OCI-LY3 (cell line): ENCODE measurements around the gene HK2.
"Not testable (repeated sequence)": the region's sequence is repeated elsewhere in the genome, so short reads cannot be mapped to it uniquely, and the experiment has no call there.

Source experiments
- H2AFZ ChIP-seq: fragments of 200-600, 300-600 bp; shearing (Covaris generic); 2 replicates; pipeline ENCODE4 v1.6.0; 2014; ENCODE audit warnings: antibody characterized with exemption, low read depth, low read length
- H3K27ac ChIP-seq: fragments of 200-600, 300-600 bp; sonication (generic); 2 replicates; pipeline ENCODE4 v1.5.1; 2014; ENCODE audit warnings: mild to moderate bottlenecking, low read length, moderate library complexity, mixed read lengths
- H3K27me3 ChIP-seq: fragments of 200-600, 300-600 bp; sonication (generic); 2 replicates; pipeline ENCODE4 v1.6.1; 2014; ENCODE audit warnings: low read depth, low read length, mixed read lengths
- H3K36me3 ChIP-seq: fragments of 200-600, 300-600 bp; sonication (generic); replicated peaks from 2 replicates; pipeline ENCODE3; 2014; ENCODE audit warnings: low read depth, low read length, mixed read lengths
- H3K4me1 ChIP-seq: fragments of 300-600, 200-600 bp; sonication (generic); 2 replicates; pipeline ENCODE4 v1.6.1; 2014; ENCODE audit warnings: low read length, mixed read lengths
- H3K4me2 ChIP-seq: fragments of 200-600, 300-600 bp; sonication (generic); 2 replicates; pipeline ENCODE4 v1.6.1; 2014; ENCODE audit warnings: low read length, mixed read lengths
- H3K4me3 ChIP-seq: fragments of 300-600, 200-600 bp; sonication (generic); 2 replicates; pipeline ENCODE4 v1.5.1; 2014; ENCODE audit warnings: antibody characterized with exemption, mild to moderate bottlenecking, low read length, moderate library complexity
- H3K79me2 ChIP-seq: fragments of 300-600, 200-600 bp; shearing (Covaris generic); 2 replicates; pipeline ENCODE4 v1.6.1; 2014; ENCODE audit warnings: mild to moderate bottlenecking, low read length, mixed read lengths
- H3K9ac ChIP-seq: fragments of 300-600, 200-600 bp; shearing (Covaris generic); 2 replicates; pipeline ENCODE4 v1.6.0; 2014; ENCODE audit warnings: mild to moderate bottlenecking, low read length, moderate library complexity
- H3K9me3 ChIP-seq: fragments of 200-600, 300-600 bp; shearing (Covaris generic); 2 replicates; pipeline ENCODE4 v1.6.1; 2014; ENCODE audit warnings: low read length, mixed read lengths; ENCODE audit not compliant: insufficient read depth
- H4K20me1 ChIP-seq: fragments of 200-600, 300-600 bp; sonication (generic); 2 replicates; pipeline ENCODE4 v1.6.1; 2016; ENCODE audit warnings: low read length, mixed read lengths; ENCODE audit not compliant: insufficient read depth
- EZH2phosphoT487 ChIP-seq: fragments of 200-600 bp; shearing (Covaris generic); IDR thresholded peaks from 2 replicates; pipeline ENCODE4 v1.6.1; 2018; ENCODE audit warnings: antibody characterized with exemption, mixed run types, low read depth
- TF ChIP-seq, protein P1 (sequence below): fragments of 200-600, 300-600 bp; sonication (generic); IDR thresholded peaks from 2 replicates; pipeline ENCODE4 v1.5.1; 2014; ENCODE audit warnings: antibody characterized with exemption, low read length, low read depth

Gene HK2

DNA sequence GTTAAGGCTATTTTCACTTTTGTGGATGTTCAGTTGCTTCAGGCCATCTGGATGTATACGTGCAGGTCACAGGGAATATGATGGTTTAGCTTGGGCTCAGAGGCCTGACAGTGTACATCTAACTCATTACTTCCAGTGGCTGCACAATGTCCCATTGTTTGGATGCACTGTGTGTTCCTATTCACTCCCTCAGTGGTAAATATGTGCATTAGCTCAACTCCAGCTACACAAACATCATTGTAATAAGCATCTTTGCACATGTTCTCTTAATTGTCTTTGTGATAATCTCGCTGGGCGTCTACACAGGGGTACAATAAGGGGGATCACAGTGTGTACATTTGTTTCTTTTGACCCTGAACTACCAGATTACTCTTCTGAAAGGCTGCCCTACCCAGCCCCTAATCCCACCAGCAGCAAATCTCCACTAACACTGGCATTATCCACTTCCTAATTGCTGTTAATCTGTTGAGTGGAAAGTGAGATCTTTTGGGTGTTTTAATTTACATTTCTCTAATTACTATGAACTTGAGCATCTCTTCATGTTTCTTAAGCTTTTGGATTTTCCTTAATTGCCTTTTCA, 68.4 kb downstream of the HK2 start:
- Histone ChIP-seq H3K4me2 (no peak overlapping the region), H3K9ac (no peak overlapping the region), H3K9me3 (no peaks in the 10 kb centered on the region), H3K27me3 (no peaks in the 10 kb centered on the region), H3K4me3 (no peak overlapping the region), H3K27ac (no peak overlapping the region), H3K79me2 (no peaks in the 10 kb centered on the region), H4K20me1 (no peaks in the 10 kb centered on the region), H3K36me3 (peaks cover 11% of the 10 kb centered on the region), H2AFZ (no peak overlapping the region), H3K4me1 (no peaks in the 10 kb centered on the region)
- TF ChIP-seq EZH2phosphoT487 = no peak
- TF ChIP-seq, protein P1, sequence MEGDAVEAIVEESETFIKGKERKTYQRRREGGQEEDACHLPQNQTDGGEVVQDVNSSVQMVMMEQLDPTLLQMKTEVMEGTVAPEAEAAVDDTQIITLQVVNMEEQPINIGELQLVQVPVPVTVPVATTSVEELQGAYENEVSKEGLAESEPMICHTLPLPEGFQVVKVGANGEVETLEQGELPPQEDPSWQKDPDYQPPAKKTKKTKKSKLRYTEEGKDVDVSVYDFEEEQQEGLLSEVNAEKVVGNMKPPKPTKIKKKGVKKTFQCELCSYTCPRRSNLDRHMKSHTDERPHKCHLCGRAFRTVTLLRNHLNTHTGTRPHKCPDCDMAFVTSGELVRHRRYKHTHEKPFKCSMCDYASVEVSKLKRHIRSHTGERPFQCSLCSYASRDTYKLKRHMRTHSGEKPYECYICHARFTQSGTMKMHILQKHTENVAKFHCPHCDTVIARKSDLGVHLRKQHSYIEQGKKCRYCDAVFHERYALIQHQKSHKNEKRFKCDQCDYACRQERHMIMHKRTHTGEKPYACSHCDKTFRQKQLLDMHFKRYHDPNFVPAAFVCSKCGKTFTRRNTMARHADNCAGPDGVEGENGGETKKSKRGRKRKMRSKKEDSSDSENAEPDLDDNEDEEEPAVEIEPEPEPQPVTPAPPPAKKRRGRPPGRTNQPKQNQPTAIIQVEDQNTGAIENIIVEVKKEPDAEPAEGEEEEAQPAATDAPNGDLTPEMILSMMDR = no peak

DNA sequence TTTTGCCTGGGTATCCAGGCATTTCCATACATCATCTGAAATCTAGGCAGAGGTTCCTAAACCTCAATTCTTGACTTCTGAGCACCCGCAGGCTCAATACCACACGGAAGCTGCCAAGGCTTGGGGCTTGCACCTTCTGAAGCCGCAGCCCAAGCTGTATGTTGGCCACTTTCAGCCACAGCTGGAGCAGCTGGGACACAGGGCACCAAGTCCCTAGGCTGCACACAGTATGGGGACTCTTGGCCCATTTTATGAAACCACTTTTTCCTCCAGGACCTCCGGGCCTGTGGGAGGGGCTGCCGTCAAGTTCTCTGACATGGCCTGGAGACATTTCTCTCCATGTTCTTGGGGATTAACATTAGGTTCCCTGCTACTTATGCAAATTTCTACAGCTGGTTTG, 72.5 kb downstream of the HK2 start:
- Histone ChIP-seq H3K9me3 (no peaks in the 10 kb centered on the region), H3K4me2 (no peak overlapping the region), H3K27ac (no peak overlapping the region), H3K79me2 (no peaks in the 10 kb centered on the region), H3K4me1 (no peaks in the 10 kb centered on the region), H2AFZ (no peak overlapping the region), H3K36me3 (no peaks in the 10 kb centered on the region), H3K27me3 (no peaks in the 10 kb centered on the region), H3K4me3 (no peak overlapping the region), H4K20me1 (no peaks in the 10 kb centered on the region), H3K9ac (no peak overlapping the region)
- TF ChIP-seq, protein P1 = no peak
- TF ChIP-seq EZH2phosphoT487 = no peak

DNA sequence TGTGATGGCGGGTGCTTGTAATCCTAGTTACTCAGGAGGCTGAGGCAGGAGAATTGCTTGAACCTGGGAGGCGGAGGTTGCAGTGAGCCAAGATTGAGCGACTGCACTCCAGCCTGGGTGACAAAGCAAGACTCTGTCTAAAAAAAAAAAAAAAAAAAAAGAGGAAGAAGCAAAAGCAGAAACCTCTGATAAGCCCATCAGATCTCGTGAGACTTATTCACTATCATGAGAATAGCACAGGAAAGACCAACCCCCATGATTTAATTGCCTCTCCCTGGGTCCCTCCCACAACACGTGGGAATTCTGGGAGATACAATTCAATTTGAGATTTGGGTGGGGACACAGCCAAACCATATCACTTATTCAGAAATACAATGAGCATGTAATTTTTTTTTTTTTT, 73.6 kb downstream of the HK2 start:
- not testable (repeated sequence) for H3K9me3 ChIP-seq, H3K27ac ChIP-seq

DNA sequence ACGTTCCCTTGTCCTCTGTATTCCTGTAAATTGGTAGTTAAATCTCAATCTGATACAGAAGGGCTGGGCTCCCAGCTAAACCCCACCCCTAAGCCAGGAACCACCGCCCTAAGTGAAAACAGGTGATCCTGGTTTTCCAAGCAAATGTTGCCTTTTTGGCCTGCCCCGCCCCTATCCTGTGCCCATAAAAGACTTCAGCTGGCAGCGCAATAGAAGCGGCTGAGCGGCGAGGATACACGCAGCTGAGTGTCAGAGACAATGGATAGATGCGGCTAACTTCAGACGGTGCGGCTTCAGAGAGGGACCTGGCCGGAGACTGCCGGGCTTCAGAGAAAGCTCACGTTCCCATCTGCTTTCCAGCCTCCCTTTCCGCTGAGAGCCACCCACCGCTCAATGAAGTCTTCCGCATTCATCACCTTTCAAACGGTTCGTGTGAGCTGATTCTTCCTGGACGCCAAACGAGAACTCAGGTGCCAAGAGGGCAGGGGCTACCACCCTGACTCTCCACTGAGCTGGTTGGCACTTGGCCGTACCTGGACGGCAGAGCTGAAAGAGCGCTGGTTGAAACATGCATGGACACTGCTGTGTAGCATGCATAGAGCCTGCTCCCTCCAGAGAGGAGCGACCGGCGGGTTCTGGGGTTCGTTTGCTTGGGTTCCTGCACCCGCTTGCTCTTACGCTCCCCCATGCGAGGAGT, 75.0 kb downstream of the HK2 start:
- H3K4me2 ChIP-seq = no peak overlapping the region
- no peak overlapping the region for H2AFZ ChIP-seq
- H3K9ac ChIP-seq = no peak overlapping the region
- H3K27me3 ChIP-seq = no peaks in the 10 kb centered on the region
- no peaks in the 10 kb centered on the region for H3K4me1 ChIP-seq
- no peak overlapping the region for H3K27ac ChIP-seq
- H4K20me1 ChIP-seq = no peaks in the 10 kb centered on the region
- H3K4me3 ChIP-seq = no peak overlapping the region
- no peak for TF ChIP-seq EZH2phosphoT487
- TF ChIP-seq, protein P1 = no peak
- no peaks in the 10 kb centered on the region for H3K79me2 ChIP-seq
- H3K9me3 ChIP-seq = no peaks in the 10 kb centered on the region
- H3K36me3 ChIP-seq = no peaks in the 10 kb centered on the region

More for the DNA sequence above, 73.6 kb downstream of the HK2 start:
- not testable (repeated sequence) for H3K4me3 ChIP-seq, H4K20me1 ChIP-seq, H3K79me2 ChIP-seq, H3K27me3 ChIP-seq, H3K36me3 ChIP-seq, H3K9ac ChIP-seq, H2AFZ ChIP-seq, H3K4me1 ChIP-seq, H3K4me2 ChIP-seq
